Kasumi-1 (cell line): ENCODE data around the gene SNRNP40.
"Not testable (repeated sequence)": the region's sequence is repeated elsewhere in the genome, so short reads cannot be mapped to it uniquely, and the experiment has no call there.

Source experiments
- DNase-seq, 2 experiments: peaks; one replicate each; lab custom pipeline; 2025; lab: John Stamatoyannopoulos, UW

The SNRNP40 gene

GRCh38 chr1:31282426-31282825, 14.2 kb downstream of the SNRNP40 start:
- DNase-seq, result not testable (repeated sequence)

- no peak for DNase-seq
Observed at GRCh38 chr1:31273619-31274018, 23.0 kb downstream of the SNRNP40 start.

- DNase-seq, result no peak
Observed at GRCh38 chr1:31272369-31272768, 24.2 kb downstream of the SNRNP40 start.

DNA sequence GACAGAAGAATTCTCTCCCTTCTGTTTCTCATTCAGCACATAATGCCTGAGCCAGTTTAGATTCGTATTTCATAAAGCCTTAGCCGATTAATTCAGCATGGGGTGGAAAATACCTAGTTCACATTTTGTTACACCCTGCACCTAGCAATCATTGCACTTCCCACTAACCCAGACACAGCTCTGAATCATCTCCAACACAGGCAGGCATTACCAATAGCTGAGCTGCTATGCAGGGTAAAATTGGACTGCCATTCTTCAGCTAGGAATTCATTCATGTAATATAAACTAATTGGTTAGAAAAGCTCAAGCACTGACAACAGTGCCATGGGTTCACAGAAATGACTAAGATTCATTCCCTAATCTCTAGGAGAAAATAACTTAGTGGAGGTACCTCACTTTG, 30.0 kb downstream of the SNRNP40 start:
- no peak for DNase-seq

DNA sequence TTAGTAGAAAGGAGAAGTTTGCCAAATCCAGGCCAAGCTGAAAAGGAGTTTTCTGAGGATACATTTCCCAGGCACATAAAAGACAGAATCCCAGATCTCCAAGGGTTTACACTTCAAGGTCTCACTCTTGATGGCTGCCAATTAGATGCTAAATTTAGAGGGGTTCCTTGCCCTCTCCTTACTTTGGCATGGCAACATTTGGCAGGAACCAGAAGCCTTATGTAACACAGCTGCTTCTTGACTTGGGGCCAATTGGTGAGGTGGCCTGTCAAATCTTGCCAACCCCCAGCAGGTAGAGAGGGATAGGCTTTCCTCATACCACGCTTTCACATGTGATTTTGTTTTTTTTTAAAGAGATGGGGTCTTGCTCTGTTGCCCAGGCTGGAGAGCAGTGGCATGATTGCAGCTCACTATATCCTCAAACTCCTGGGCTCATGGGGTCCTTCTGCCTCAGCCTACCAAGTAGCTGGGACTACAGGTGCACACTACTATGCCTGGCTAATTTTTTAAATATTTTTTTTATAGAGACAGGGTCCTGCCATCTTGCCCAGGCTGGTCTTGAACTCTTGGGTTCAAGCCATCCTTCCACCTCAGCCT, 31.7 kb downstream of the SNRNP40 start:
- DNase-seq, result no peak

GRCh38 chr1:31263408-31263807, 33.2 kb downstream of the SNRNP40 start:
- DNase-seq, result no peak

DNA sequence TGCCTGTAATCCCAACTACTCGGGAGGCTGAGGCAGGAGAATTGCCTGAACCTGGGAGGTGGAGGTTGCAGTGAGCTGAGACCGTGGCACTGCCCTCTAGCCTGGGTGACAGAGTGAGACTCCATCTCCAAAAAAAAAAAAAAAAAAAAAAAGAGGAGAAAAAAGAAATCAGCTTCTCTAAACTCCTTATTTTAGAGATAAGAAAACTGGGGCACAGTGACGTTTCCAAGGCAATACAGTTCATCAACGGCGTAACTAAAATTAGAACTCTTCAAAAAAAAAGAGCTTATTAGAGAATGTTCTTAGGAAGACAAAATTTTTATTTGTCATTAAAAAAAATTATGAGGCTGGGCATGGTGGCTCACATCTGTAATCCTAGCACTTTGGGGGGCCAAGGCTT, 34.2 kb downstream of the SNRNP40 start:
- DNase-seq, result not testable (repeated sequence)

DNA sequence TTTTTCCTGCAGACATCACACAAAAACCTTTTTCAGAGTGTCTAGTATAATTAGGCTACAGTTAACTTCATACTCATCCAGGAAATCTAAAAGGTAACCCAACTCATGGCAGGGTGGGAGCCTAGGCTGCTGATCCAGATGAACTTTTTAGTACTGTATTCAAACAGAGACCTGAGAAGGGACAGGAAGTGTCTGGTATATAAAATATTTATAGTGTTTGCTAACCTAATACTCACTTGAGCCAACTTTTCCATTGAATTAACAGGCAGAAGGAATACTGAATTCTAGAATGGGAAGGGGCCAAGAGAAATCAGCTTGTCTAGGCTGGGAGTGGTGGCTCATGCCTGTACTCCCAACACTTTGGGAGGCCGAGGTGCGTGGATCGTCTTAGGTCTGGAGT, 34.7 kb downstream of the SNRNP40 start:
- DNase-seq, result no peak

GRCh38 chr1:31259746-31260145, 36.8 kb downstream of the SNRNP40 start:
- DNase-seq, result no peak

- DNase-seq, result no peak
Observed at GRCh38 chr1:31258581-31258980, 38.0 kb downstream of the SNRNP40 start.

DNA sequence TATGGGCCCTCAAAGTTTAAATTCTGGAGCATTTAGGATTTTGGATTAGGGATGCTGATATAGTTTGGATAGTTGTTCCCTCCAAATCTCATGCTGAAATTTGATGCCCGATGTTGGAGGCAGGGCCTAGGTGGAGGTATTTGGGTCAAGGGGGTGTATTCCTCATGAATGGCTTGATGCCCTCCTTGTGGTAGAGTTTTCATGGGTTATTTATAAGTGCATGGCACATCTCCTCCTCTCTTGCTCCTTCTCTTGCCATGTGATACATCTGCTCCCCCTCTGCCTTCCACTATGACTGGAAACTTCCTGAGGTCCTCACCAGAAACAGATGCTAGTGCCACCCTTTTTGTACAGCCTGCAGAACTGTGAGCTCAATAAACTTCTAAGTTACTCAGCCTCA, 39.4 kb downstream of the SNRNP40 start:
- DNase-seq, result no peak

GRCh38 chr1:31249854-31250253, 46.7 kb downstream of the SNRNP40 start:
- DNase-seq, result no peak

DNA sequence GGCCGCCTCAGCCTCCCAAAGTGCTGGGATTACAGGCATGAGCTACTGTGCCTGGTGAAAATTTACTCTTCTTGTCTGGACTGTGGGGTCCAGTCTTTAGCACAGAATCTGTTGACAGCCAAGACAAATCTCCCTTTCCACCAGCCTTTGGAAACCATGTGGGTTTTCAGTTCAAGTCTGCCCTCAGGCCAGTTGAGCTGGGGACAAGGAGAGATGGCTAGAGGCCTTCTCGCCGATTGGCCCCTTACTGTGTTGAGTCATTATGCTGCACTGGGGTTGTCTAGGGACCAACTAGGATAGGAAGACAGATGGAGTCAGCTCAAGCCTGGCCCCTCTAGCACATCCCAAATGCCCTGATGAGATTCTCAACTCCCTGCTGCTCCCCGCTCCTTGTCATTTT, 48.3 kb downstream of the SNRNP40 start:
- no peak for DNase-seq

DNA sequence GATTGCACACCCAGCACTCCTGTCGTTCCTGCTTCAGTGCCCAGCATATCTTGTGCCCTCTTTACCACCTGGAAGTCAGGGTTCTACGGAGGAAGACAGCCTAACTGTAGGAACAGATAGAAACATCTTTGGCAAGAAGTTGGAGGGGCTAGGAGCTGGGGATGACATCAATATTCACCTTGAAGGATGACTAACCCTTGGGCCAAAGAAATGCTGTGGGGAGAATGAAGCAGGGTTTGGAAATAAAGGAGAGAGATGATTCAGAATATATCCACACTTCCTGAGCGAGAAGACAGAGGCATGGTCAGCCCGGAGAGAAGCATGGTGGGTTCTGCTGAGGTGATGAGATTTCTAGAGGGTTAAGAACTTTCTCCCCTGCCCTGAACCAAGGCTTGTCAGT, 52.3 kb downstream of the SNRNP40 start:
- no peak for DNase-seq

- no peak for DNase-seq
Observed at GRCh38 chr1:31243501-31244286, 52.9 kb downstream of the SNRNP40 start.

- no peak for DNase-seq
Observed at GRCh38 chr1:31241321-31241720, 55.3 kb downstream of the SNRNP40 start.

- no peak for DNase-seq
Observed at GRCh38 chr1:31239653-31240241, 56.8 kb downstream of the SNRNP40 start, which contains the start of gene NKAIN1. TSS of gene NKAIN1 (minus strand) at chr1:31239887. CDS start at chr1:31239547, 340 bp downstream.

DNA sequence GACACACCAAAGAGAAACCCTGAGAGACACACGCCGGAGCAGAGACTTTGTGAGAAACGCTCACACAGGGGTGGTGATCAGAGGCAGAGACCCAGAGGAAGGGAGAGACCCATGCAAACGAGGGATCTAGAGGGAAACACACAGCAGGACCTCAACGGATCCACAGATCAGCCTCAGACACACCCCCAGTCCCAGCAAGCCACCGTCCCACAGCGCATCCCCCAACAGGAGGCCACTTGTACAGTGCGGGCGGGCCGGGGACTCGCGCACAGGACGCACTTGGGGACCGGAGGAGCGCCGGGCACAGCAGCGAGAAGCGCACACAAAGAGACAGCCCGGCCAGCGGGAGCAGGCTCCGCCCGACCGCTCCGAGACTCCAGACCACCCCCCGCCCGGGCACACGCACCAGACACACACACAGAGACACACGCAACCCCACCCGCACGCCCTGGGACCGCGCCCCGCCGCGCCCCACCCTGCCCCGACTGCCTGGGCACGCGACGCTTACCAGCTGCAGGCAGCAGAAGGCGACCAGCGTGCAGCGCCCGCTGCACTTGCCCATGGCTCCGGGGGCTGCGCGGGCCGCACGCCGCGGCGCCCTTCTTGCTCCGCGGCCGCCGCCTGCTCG, 57.5 kb downstream of the SNRNP40 start:
- DNase-seq, result peak in 1 of 2 experiments; percentile 20

- no peak for DNase-seq
Observed at GRCh38 chr1:31238612-31238985, 58.0 kb downstream of the SNRNP40 start.

- no peak for DNase-seq
Observed at GRCh38 chr1:31234870-31235269, 61.7 kb downstream of the SNRNP40 start.

GRCh38 chr1:31234123-31234708, 62.4 kb downstream of the SNRNP40 start:
- no peak for DNase-seq

GRCh38 chr1:31232689-31233088, 63.9 kb downstream of the SNRNP40 start:
- DNase-seq, result no peak
